ENCODE results near the gene PCSK5. TPM values are rescaled to one million over a fixed set of nuclear protein-coding genes. Genes with fewer than 3 reads are reported as not detected.
"Not testable (repeated sequence)": the region's sequence is repeated elsewhere in the genome, so short reads cannot be mapped to it uniquely, and the experiment has no call there.

Gene PCSK5
- total RNA-seq, 6 experiments from 2014 or later: 1.4 to 5.8 (median 3.5) TPM

DNA sequence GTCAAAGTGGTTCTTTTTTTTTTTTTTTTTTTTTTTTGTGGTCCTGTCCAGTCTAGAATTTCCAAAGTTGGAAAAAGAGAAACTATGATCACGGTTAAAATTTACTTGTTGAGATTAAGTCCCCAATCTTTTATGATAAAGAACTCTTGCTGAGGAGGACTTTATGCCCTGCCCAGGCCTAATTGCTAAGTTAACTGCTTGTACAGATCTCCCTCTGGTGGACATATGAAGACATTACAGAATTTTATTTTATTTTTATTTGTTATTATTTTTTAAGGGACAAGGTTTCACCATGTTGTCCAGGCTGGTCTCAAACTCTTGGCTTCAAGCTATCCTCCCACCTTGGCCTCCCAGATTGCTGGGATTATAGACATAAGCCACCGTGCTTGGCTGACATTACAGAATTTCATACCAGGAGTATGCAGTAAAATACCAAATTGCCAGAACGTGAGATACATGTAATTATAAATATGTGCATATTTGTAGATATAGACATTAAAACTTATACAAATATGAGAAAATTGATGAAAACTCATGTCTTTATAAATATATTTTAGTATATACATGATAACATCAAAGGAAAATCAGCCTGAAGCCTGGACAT is 412.6 kb downstream of the PCSK5 start:
- Histone ChIP-seq H3K27me3 (no peaks in the 10 kb centered on the region), H3K4me1 (no peaks in the 10 kb centered on the region), H3K36me3 (no peaks in the 10 kb centered on the region), H3K4me3 (no peak overlapping the region), H3K9me3 (no peaks in the 10 kb centered on the region), H3K27ac (no peak overlapping the region)
- 23% methylated on average over 3 of the region's 3 CpGs for WGBS (ENCODE audit: insufficient coverage, low coverage, low lambda C conversion rate, missing lambda C conversion rate)
- ATAC-seq (peak; percentile 77 to 90 (median 80)), DNase-seq (no peak)
- TF ChIP-seq POLR2A (IDR thresholded peaks at IDR 0.05): no peak
- TF ChIP-seq, protein P1, sequence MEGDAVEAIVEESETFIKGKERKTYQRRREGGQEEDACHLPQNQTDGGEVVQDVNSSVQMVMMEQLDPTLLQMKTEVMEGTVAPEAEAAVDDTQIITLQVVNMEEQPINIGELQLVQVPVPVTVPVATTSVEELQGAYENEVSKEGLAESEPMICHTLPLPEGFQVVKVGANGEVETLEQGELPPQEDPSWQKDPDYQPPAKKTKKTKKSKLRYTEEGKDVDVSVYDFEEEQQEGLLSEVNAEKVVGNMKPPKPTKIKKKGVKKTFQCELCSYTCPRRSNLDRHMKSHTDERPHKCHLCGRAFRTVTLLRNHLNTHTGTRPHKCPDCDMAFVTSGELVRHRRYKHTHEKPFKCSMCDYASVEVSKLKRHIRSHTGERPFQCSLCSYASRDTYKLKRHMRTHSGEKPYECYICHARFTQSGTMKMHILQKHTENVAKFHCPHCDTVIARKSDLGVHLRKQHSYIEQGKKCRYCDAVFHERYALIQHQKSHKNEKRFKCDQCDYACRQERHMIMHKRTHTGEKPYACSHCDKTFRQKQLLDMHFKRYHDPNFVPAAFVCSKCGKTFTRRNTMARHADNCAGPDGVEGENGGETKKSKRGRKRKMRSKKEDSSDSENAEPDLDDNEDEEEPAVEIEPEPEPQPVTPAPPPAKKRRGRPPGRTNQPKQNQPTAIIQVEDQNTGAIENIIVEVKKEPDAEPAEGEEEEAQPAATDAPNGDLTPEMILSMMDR (IDR thresholded peaks at IDR 0.05): peak; percentile 60 to 72 (median 64)
- intact Hi-C loops (cut with DNase I): no loop called here

DNA sequence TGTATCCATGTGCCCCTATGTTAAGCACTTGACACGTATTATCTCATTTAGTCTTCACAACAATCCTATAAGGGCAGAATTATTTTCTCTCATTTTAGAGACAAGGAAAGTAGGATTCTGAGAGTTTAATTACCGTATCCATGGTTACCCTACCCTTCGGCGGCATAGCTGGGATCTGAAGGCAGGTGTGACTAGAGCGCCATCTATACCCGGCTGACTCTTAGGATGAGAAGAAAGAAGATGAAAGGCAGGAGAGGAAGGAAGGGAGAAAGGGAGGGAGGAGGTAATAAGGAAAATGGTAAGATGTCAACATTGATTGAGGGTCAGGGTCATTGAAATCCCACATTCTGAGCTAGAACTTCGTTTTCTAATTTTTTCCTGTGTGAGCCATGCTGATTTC is 416.6 kb downstream of the PCSK5 start:
- H3K27ac ChIP-seq; H3K36me3 ChIP-seq; ATAC-seq; H3K27me3 ChIP-seq; H3K4me3 ChIP-seq; H3K4me1 ChIP-seq; intact Hi-C loops (cut with DNase I); H3K9me3 ChIP-seq; DNase-seq: not testable (repeated sequence)
- 27% methylated on average over 6 of the region's 7 CpGs for WGBS (ENCODE audit: insufficient coverage, low coverage, low lambda C conversion rate, missing lambda C conversion rate)

DNA sequence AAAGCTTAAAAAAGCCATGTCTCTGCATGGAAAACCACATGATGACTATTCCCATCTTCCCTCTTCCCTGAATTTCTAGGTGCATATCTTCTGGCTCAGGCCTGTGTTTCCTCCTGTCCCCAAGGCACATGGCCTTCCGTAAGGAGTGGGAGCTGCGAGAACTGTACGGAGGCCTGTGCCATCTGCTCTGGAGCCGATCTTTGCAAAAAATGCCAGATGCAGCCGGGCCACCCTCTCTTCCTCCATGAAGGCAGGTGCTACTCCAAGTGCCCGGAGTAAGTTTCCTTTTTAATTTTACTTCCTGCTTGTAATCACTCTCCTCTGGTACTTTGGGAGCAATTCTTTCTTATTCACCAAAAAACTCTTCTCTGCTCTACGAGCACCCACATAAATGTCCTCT is 420.1 kb downstream of the PCSK5 start:
- Histone ChIP-seq H3K27me3 (no peaks in the 10 kb centered on the region), H3K9me3 (no peaks in the 10 kb centered on the region), H3K4me1 (no peaks in the 10 kb centered on the region), H3K36me3 (no peaks in the 10 kb centered on the region), H3K4me3 (no peak overlapping the region), H3K27ac (no peak overlapping the region)
- WGBS (ENCODE audit: insufficient coverage, low coverage, low lambda C conversion rate, missing lambda C conversion rate): 77% methylated on average over 6 of the region's 7 CpGs
- DNase-seq: no peak
- ATAC-seq: no peak
- intact Hi-C loops (cut with DNase I): no loop called here
- TF ChIP-seq, protein P1 (IDR thresholded peaks at IDR 0.05): no peak
- TF ChIP-seq POLR2A (IDR thresholded peaks at IDR 0.05): no peak

DNA sequence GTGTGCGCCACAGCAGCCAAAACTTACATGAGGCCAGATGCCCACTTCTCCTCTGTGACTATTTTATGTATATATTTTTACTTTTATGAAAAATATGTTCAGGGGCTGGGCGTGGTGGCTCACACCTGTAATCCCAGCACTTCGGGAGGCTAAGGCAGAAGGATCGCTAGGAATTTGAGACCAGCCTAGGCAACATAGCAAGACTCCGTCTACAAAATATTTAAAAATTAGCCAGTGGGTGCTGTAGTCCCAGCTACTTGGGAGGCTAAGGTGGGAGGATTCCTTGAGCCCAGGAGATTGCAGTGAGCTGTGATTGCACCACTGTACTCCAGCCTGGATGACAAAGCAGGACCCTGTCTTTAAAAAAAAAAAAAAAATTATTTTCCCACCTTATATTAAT is 420.5 kb downstream of the PCSK5 start:
- H3K4me1 ChIP-seq: no peaks in the 10 kb centered on the region
- intact Hi-C loops (cut with DNase I): no loop called here
- no peak for TF ChIP-seq POLR2A (IDR thresholded peaks at IDR 0.05)
- TF ChIP-seq, protein P1 (IDR thresholded peaks at IDR 0.05): no peak
- DNase-seq (no peak), ATAC-seq (no peak)
- H3K4me3 ChIP-seq: no peak overlapping the region
- WGBS (ENCODE audit: insufficient coverage, low coverage, low lambda C conversion rate, missing lambda C conversion rate): 85% methylated on average over 5 of the region's 5 CpGs
- no peaks in the 10 kb centered on the region for H3K27me3 ChIP-seq
- no peak overlapping the region for H3K27ac ChIP-seq
- no peaks in the 10 kb centered on the region for H3K36me3 ChIP-seq
- H3K9me3 ChIP-seq: no peaks in the 10 kb centered on the region

DNA sequence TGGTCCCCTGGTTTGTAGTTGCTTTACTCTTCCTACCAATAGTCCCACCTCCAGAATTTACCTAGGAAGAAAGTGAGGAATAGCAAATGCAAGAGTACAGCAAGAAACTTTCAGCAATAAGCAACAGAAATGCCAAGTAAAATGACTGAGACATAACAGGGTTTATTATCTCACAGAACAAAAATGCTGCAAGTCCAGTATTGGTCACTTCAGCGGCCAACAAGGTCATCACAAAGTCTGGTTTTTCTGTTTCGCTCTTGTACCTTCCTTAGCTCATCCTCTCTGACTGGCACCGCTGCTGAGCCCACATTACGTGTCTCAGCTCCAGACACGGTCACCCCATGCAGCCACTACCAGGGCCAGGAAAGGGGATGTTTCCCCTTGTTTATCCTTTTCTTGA is 421.1 kb downstream of the PCSK5 start:
- Histone ChIP-seq H3K9me3 (no peaks in the 10 kb centered on the region), H3K27ac (no peak overlapping the region), H3K27me3 (no peaks in the 10 kb centered on the region), H3K4me3 (no peak overlapping the region), H3K4me1 (no peaks in the 10 kb centered on the region), H3K36me3 (no peaks in the 10 kb centered on the region)
- DNase-seq (no peak), ATAC-seq (no peak)
- WGBS (ENCODE audit: insufficient coverage, low coverage, low lambda C conversion rate, missing lambda C conversion rate): 65% methylated on average over 4 of the region's 5 CpGs
- TF ChIP-seq POLR2A (IDR thresholded peaks at IDR 0.05): no peak
- TF ChIP-seq, protein P1 (IDR thresholded peaks at IDR 0.05): no peak
- intact Hi-C loops (cut with DNase I): no loop called here

All from right lobe of liver (tissue), 6 donors.